Lower leg skin (tissue), 3 donors: Measurements from ENCODE around the gene C8B.

Experiments
- CTCF ChIP-seq, 3 donors: fragments of 450-650 bp; IDR thresholded peaks; one replicate each; pipeline ENCODE4 v1.5.1; 2016; ENCODE audit warnings: antibody characterized with exemption in 3 of 3, mild to moderate bottlenecking in 3 of 3, moderate library complexity in 2 of 3
- POLR2A ChIP-seq, 2 donors: fragments of 450-650 bp; IDR thresholded peaks; one replicate each; pipeline ENCODE4 v1.6.1; 2016 to 2017; ENCODE audit warnings: antibody characterized with exemption in 2 of 2, mild to moderate bottlenecking in 1 of 2, moderate library complexity in 1 of 2

GRCh38 chr1:56934430-56935060 lies 31.3 kb downstream of the C8B start:
- TF ChIP-seq CTCF (IDR thresholded peaks at IDR 0.05) (no peak), POLR2A (IDR thresholded peaks at IDR 0.05) (no peak)
